SJCRH30 (cell line): ENCODE data around the gene GTPBP8. TPM values are rescaled to one million over a fixed set of nuclear protein-coding genes. Genes with fewer than 3 reads are reported as not detected.
"Not testable (repeated sequence)": the region's sequence is repeated elsewhere in the genome, so short reads cannot be mapped to it uniquely, and the experiment has no call there.

Experiments
- DNase-seq, 2 experiments: peaks; one replicate each; pipeline ENCODE4 v3.0.0-alpha.2; 2015 to 2020
- H3K27ac ChIP-seq: fragments of 250-450 bp; sonication (Bioruptor Pico); 2 replicates; pipeline ENCODE4 v1.5.1; 2020; ENCODE audit warnings: mild to moderate bottlenecking, moderate library complexity
- H3K27me3 ChIP-seq: fragments of 250-450 bp; sonication (Bioruptor Pico); 2 replicates; pipeline ENCODE4 v1.5.1; 2020; ENCODE audit warnings: mild to moderate bottlenecking, moderate library complexity
- H3K36me3 ChIP-seq: fragments of 250-450 bp; sonication (Bioruptor Pico); 2 replicates; pipeline ENCODE4 v1.5.1; 2020; ENCODE audit warnings: mild to moderate bottlenecking, moderate library complexity
- H3K4me1 ChIP-seq: fragments of 250-450 bp; sonication (Bioruptor Pico); 2 replicates; pipeline ENCODE4 v1.5.1; 2020; ENCODE audit warnings: mild to moderate bottlenecking, moderate library complexity
- H3K4me3 ChIP-seq: fragments of 250-450 bp; sonication (Bioruptor Pico); 2 replicates; pipeline ENCODE4 v1.5.1; 2020; ENCODE audit warnings: mild to moderate bottlenecking, moderate library complexity
- H3K9me3 ChIP-seq: fragments of 250-450 bp; sonication (Bioruptor Pico); replicated peaks from 2 replicates; pipeline ENCODE4 v1.5.1; 2020; ENCODE audit warnings: mild to moderate bottlenecking, moderate library complexity
- total RNA-seq: library from RNA; depleted of rRNA; stranded (reverse); fragments of >200 nt; shearing (Covaris generic); gene quantifications from 2 replicates; pipeline ENCODE4 v1.2.3, GENCODE V29; 2014; rRNA removed

GTPBP8 gene
- total RNA-seq, 1 experiment from 2014 or later, result 37.6 TPM

- Histone ChIP-seq H3K27ac (peak overlapping the region; percentile 91), H3K4me3 (peak overlapping the region; percentile 96), H3K36me3 (peaks cover 28% of the 10 kb centered on the region), H3K27me3 (no peaks in the 10 kb centered on the region), H3K9me3 (no peaks in the 10 kb centered on the region), H3K4me1 (peaks cover 3% of the 10 kb centered on the region; the same call in 1 of the 2 replicates)
- DNase-seq, result peak; percentile 94 to 96
Observed at GRCh38 chr3:113019182-113020137, 28.7 kb downstream of the GTPBP8 start.

GRCh38 chr3:113021471-113021870, 30.7 kb downstream of the GTPBP8 start:
- no peak for DNase-seq
- Histone ChIP-seq H3K36me3 (peaks cover 10% of the 10 kb centered on the region), H3K27me3 (no peaks in the 10 kb centered on the region), H3K9me3 (no peaks in the 10 kb centered on the region), H3K4me1 (peaks cover 3% of the 10 kb centered on the region; the same call in 1 of the 2 replicates), H3K27ac (no peak overlapping the region), H3K4me3 (no peak overlapping the region)

GRCh38 chr3:113034011-113034410, 43.2 kb downstream of the GTPBP8 start:
- Histone ChIP-seq H3K36me3 (no peaks in the 10 kb centered on the region), H3K27me3 (no peaks in the 10 kb centered on the region), H3K4me1 (no peaks in the 10 kb centered on the region), H3K4me3 (no peak overlapping the region), H3K9me3 (no peaks in the 10 kb centered on the region), H3K27ac (no peak overlapping the region)
- DNase-seq, result no peak

- no peak overlapping the region for H3K27ac ChIP-seq
- H3K4me3 ChIP-seq, result no peak overlapping the region
- H3K36me3 ChIP-seq, result no peaks in the 10 kb centered on the region
- H3K9me3 ChIP-seq, result no peaks in the 10 kb centered on the region
- DNase-seq, result peak; percentile 61 to 84
- H3K4me1 ChIP-seq, result peaks cover 10% of the 10 kb centered on the region
- H3K27me3 ChIP-seq, result no peaks in the 10 kb centered on the region
Observed at GRCh38 chr3:113035387-113035982, 44.7 kb downstream of the GTPBP8 start.

- Histone ChIP-seq H3K9me3 (no peaks in the 10 kb centered on the region), H3K4me1 (peaks cover 18% of the 10 kb centered on the region), H3K4me3 (no peak overlapping the region), H3K27me3 (no peaks in the 10 kb centered on the region), H3K27ac (no peak overlapping the region), H3K36me3 (no peaks in the 10 kb centered on the region)
- no peak for DNase-seq
Observed at GRCh38 chr3:113038328-113038727, 47.5 kb downstream of the GTPBP8 start.

- peaks cover 18% of the 10 kb centered on the region for H3K4me1 ChIP-seq
- no peak overlapping the region for H3K4me3 ChIP-seq
- no peaks in the 10 kb centered on the region for H3K9me3 ChIP-seq
- H3K36me3 ChIP-seq, result no peaks in the 10 kb centered on the region
- peak in 1 of 2 experiments; percentile 23 for DNase-seq
- H3K27ac ChIP-seq, result no peak overlapping the region
- H3K27me3 ChIP-seq, result no peaks in the 10 kb centered on the region
Observed at GRCh38 chr3:113039546-113039945, 48.8 kb downstream of the GTPBP8 start.

GRCh38 chr3:113040231-113040630, 49.4 kb downstream of the GTPBP8 start:
- DNase-seq, result peak; percentile 40 to 52
- H3K27me3 ChIP-seq, result no peaks in the 10 kb centered on the region
- H3K27ac ChIP-seq, result peak overlapping the region; percentile 22; the same call in 1 of the 2 replicates
- no peak overlapping the region for H3K4me3 ChIP-seq
- H3K36me3 ChIP-seq, result no peaks in the 10 kb centered on the region
- H3K4me1 ChIP-seq, result peaks cover 18% of the 10 kb centered on the region
- H3K9me3 ChIP-seq, result no peaks in the 10 kb centered on the region

GRCh38 chr3:113043686-113044085, 52.9 kb downstream of the GTPBP8 start:
- Histone ChIP-seq H3K36me3 (no peaks in the 10 kb centered on the region), H3K4me1 (peaks cover 18% of the 10 kb centered on the region), H3K9me3 (no peaks in the 10 kb centered on the region), H3K27ac (no peak overlapping the region), H3K27me3 (no peaks in the 10 kb centered on the region), H3K4me3 (no peak overlapping the region)
- DNase-seq, result no peak

GRCh38 chr3:113046186-113046965, 55.6 kb downstream of the GTPBP8 start:
- not testable (repeated sequence) for H3K4me3 ChIP-seq, H3K27ac ChIP-seq, H3K27me3 ChIP-seq, H3K9me3 ChIP-seq, H3K4me1 ChIP-seq, H3K36me3 ChIP-seq, DNase-seq

- H3K4me3 ChIP-seq, result no peak overlapping the region
- H3K27me3 ChIP-seq, result no peaks in the 10 kb centered on the region
- no peak overlapping the region for H3K27ac ChIP-seq
- no peaks in the 10 kb centered on the region for H3K36me3 ChIP-seq
- H3K4me1 ChIP-seq, result 0 out of 2 replicates have a peak, but pooled peaks cover 3% of the 10 kb centered on the region
- 0 out of 2 replicates have a peak, but pooled peaks cover 3% of the 10 kb centered on the region for H3K9me3 ChIP-seq
- peak; percentile 78 to 92 for DNase-seq
Observed at GRCh38 chr3:113051302-113051711, 60.5 kb downstream of the GTPBP8 start.

Other genes starting within 250 kb of the GTPBP8 start
- not detected in 2 replicates for gene CD200R1L, start 144.1 kb upstream of the GTPBP8 start, total RNA-seq
- gene CD200R1, start 15.9 kb upstream of the GTPBP8 start, total RNA-seq, result 0.08 and 0.15 TPM in 2 replicates
- 13.4 and 15.3 TPM in 2 replicates for gene BOC, start 220.6 kb downstream of the GTPBP8 start, total RNA-seq